ENCODE results near the gene ARL9. TPM values are rescaled to one million over a fixed set of nuclear protein-coding genes. Genes with fewer than 3 reads are reported as not detected.

Gene ARL9
- total and polyA plus RNA-seq, 9 of the 15 experiments (the other 6 are each of a cell fraction or from before 2014, with no cell fraction given), result 0.10 to 0.15 (median 0.11) TPM; not detected in 6

DNA sequence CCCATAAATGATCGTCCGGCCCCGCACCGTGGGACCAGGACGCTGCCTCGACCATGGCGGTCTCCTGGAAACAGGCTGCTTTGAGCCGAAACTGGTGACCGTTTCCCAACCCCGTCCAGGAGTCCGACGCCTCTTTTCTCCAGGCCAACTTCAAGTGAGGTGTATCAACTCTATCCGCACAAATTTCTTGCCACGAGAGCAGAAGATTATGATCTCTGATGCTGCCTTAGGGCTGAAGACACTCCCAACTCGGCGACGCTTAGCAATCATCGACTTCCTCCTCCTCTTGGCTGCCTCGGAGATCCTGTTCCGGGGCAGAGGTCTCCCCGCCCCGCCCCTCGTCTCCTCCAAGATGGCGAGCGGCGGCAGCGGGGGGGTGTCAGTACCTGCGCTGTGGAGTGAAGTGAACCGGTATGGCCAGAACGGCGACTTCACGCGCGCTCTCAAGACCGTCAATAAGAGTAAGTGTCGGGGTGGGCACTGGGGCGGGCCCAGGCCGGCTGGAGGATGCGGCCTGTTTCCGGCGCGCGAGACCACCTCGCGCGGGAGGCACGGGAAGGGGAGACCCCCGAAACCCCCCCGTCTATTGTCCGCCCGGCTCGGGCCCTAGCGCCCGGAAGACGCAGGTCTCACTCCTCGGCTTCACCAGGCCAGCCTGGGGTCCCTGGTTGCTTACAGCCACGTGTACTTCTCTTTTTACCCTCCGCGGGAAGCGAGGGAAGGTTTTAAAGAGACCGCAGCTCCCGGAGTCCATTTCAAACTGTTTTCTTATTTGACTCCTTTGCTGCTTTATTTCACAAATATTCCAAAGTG is 38.1 kb upstream of the ARL9 start, which contains the start of gene SRP72 (continued):
- no peak for TF ChIP-seq FOXJ3 (CRISPR knock-in tag; IDR thresholded peaks at IDR 0.05)
- TF ChIP-seq, protein P1, sequence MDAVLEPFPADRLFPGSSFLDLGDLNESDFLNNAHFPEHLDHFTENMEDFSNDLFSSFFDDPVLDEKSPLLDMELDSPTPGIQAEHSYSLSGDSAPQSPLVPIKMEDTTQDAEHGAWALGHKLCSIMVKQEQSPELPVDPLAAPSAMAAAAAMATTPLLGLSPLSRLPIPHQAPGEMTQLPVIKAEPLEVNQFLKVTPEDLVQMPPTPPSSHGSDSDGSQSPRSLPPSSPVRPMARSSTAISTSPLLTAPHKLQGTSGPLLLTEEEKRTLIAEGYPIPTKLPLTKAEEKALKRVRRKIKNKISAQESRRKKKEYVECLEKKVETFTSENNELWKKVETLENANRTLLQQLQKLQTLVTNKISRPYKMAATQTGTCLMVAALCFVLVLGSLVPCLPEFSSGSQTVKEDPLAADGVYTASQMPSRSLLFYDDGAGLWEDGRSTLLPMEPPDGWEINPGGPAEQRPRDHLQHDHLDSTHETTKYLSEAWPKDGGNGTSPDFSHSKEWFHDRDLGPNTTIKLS (IDR thresholded peaks at IDR 0.05; ENCODE audit: borderline replicate concordance, low read depth), result peak; percentile 99
- TF ChIP-seq, protein P2, sequence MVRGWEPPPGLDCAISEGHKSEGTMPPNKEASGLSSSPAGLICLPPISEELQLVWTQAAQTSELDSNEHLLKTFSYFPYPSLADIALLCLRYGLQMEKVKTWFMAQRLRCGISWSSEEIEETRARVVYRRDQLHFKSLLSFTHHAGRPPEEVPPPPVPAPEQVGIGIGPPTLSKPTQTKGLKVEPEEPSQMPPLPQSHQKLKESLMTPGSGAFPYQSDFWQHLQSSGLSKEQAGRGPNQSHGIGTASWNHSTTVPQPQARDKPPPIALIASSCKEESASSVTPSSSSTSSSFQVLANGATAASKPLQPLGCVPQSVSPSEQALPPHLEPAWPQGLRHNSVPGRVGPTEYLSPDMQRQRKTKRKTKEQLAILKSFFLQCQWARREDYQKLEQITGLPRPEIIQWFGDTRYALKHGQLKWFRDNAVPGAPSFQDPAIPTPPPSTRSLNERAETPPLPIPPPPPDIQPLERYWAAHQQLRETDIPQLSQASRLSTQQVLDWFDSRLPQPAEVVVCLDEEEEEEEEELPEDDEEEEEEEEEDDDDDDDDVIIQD (CRISPR knock-in tag; IDR thresholded peaks at IDR 0.05), result no peak
- 0 out of 2 replicates have a peak, but pooled peaks have one; percentile 21 for TF ChIP-seq NCOR1 (IDR thresholded peaks at IDR 0.05)
- TF ChIP-seq, protein P3, sequence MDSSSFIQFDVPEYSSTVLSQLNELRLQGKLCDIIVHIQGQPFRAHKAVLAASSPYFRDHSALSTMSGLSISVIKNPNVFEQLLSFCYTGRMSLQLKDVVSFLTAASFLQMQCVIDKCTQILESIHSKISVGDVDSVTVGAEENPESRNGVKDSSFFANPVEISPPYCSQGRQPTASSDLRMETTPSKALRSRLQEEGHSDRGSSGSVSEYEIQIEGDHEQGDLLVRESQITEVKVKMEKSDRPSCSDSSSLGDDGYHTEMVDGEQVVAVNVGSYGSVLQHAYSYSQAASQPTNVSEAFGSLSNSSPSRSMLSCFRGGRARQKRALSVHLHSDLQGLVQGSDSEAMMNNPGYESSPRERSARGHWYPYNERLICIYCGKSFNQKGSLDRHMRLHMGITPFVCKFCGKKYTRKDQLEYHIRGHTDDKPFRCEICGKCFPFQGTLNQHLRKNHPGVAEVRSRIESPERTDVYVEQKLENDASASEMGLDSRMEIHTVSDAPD (CRISPR knock-in tag; IDR thresholded peaks at IDR 0.05), result no peak
- TF ChIP-seq NFRKB (IDR thresholded peaks at IDR 0.05; ENCODE audit: low read depth), result peak; percentile 76; the same call in 1 of the 2 replicates
- TF ChIP-seq SP1 (CRISPR knock-in tag; IDR thresholded peaks at IDR 0.05), result peak; percentile 89
- no peak for TF ChIP-seq SMARCC2 (IDR thresholded peaks at IDR 0.05; ENCODE audit: low read depth)
- TF ChIP-seq NFATC3 (IDR thresholded peaks at IDR 0.05), result no peak
- TF ChIP-seq, protein P4, sequence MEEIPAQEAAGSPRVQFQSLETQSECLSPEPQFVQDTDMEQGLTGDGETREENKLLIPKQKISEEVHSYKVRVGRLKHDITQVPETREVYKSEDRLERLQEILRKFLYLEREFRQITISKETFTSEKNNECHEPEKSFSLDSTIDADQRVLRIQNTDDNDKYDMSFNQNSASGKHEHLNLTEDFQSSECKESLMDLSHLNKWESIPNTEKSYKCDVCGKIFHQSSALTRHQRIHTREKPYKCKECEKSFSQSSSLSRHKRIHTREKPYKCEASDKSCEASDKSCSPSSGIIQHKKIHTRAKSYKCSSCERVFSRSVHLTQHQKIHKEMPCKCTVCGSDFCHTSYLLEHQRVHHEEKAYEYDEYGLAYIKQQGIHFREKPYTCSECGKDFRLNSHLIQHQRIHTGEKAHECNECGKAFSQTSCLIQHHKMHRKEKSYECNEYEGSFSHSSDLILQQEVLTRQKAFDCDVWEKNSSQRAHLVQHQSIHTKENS (CRISPR knock-in tag; IDR thresholded peaks at IDR 0.05), result no peak
- no peak for TF ChIP-seq ZNF324 (CRISPR knock-in tag; IDR thresholded peaks at IDR 0.05)
- TF ChIP-seq ZNF77 (CRISPR knock-in tag; IDR thresholded peaks at IDR 0.05), result no peak
- TF ChIP-seq PCBP2 (IDR thresholded peaks at IDR 0.05; ENCODE audit: low read depth, low read length, poor library complexity, severe bottlenecking), result no peak
- TF ChIP-seq ZBTB1 (CRISPR knock-in tag; IDR thresholded peaks at IDR 0.05; ENCODE audit: borderline replicate concordance, low read depth), result no peak
- peak; percentile 66 for TF ChIP-seq EP300 (IDR thresholded peaks at IDR 0.05; ENCODE audit: low read length)
- TF ChIP-seq MYNN (IDR thresholded peaks at IDR 0.05), result no peak
- no peak for TF ChIP-seq MYNN (CRISPR knock-in tag; IDR thresholded peaks at IDR 0.05)
- TF ChIP-seq JUN (IDR thresholded peaks at IDR 0.05; ENCODE audit: borderline replicate concordance, low read depth, low read length), result peak; percentile 49; the same call in 1 of the 2 replicates
- TF ChIP-seq JUN (CRISPR knock-in tag; IDR thresholded peaks at IDR 0.05; ENCODE audit: borderline replicate concordance), result 0 out of 2 replicates have a peak, but pooled peaks have one; percentile 70
- no peak for TF ChIP-seq ZNF253 (CRISPR knock-in tag; conservative IDR thresholded peaks at IDR 0.05)
- no peak for TF ChIP-seq PCBP1 (IDR thresholded peaks at IDR 0.05; ENCODE audit: low read depth, low read length, poor library complexity, severe bottlenecking)
- TF ChIP-seq NR2C1 (IDR thresholded peaks at IDR 0.05), result peak; percentile 99
- peak; percentile 99 for TF ChIP-seq NR2C1 (tag; IDR thresholded peaks at IDR 0.05)
- no peak for TF ChIP-seq ZEB2 (IDR thresholded peaks at IDR 0.05)
- TF ChIP-seq TCF7 (IDR thresholded peaks at IDR 0.05; ENCODE audit: borderline replicate concordance), result 0 out of 2 replicates have a peak, but pooled peaks have one; percentile 69

All from K562 (cell line).